ENCODE measurements around the gene PLBD2. TPM values are rescaled to one million over a fixed set of nuclear protein-coding genes. Genes with fewer than 3 reads are reported as not detected.
A peak's percentile ranks its signal among the peaks of the same experiment; 100 is the strongest.

PLBD2 gene
- total RNA-seq, 1 experiment from 2014 or later: 30.7 TPM

GRCh38 chr12:113413488-113413939 lies 55.1 kb downstream of the PLBD2 start:
- TF ChIP-seq EZH2 (IDR thresholded peaks at IDR 0.05; ENCODE audit: low read depth) (no peak), CTCF (conservative IDR thresholded peaks at IDR 0.05) (no peak)
- no TSS peak for BruUV-seq (replicated peaks)
- no peaks in the 10 kb centered on the region for H3K9me2 ChIP-seq (ENCODE audit: insufficient read depth)
- no peaks in the 10 kb centered on the region for H3K79me2 ChIP-seq (ENCODE audit: low read depth)
- H2AFZ ChIP-seq: no peak overlapping the region
- H3K4me1 ChIP-seq (replicated peaks; ENCODE audit: insufficient read depth): peaks cover 11% of the 10 kb centered on the region; the same call in 1 of the 2 replicates
- H3K4me2 ChIP-seq: no peak overlapping the region
- no peaks in the 10 kb centered on the region for H3K27me3 ChIP-seq (ENCODE audit: insufficient read depth, low read depth)
- no peaks in the 10 kb centered on the region for H3K36me3 ChIP-seq (ENCODE audit: low read depth)
- POLR2A ChIA-PET (ENCODE audit: unreplicated experiment): interaction anchor here (0.6 kb wide), 2 partner anchors 43 to 190 kb away, joined by 3 to 4 read pairs; no protein-coding TSS in a partner anchor
- DNase-seq: no peak
- H3K27ac ChIP-seq: no peak overlapping the region
- CTCF ChIA-PET: no interaction called here
- no peaks in the 10 kb centered on the region for H3K9me3 ChIP-seq (ENCODE audit: insufficient read depth, low read depth)
- H3K4me3 ChIP-seq: no peak overlapping the region
- H4K20me1 ChIP-seq (ENCODE audit: insufficient read depth): no peaks in the 10 kb centered on the region
- intact Hi-C loops (cut with micrococcal nuclease; ENCODE audit: unreplicated experiment): no loop called here
- peaks cover 5% of the 10 kb centered on the region; the same call in 1 of the 2 replicates for H3F3A ChIP-seq (ENCODE audit: insufficient read depth, low read depth)

GRCh38 chr12:113414519-113415038 lies 56.2 kb downstream of the PLBD2 start:
- Histone ChIP-seq H3K9me2 (ENCODE audit: insufficient read depth) (no peaks in the 10 kb centered on the region), H3K4me3 (no peak overlapping the region), H3K9me3 (ENCODE audit: insufficient read depth, low read depth) (no peaks in the 10 kb centered on the region), H3K27ac (no peak overlapping the region), H3K27me3 (ENCODE audit: insufficient read depth, low read depth) (no peaks in the 10 kb centered on the region), H3K79me2 (ENCODE audit: low read depth) (no peaks in the 10 kb centered on the region), H3K4me2 (no peak overlapping the region), H3F3A (ENCODE audit: insufficient read depth, low read depth) (peaks cover 5% of the 10 kb centered on the region; the same call in 1 of the 2 replicates), H4K20me1 (ENCODE audit: insufficient read depth) (no peaks in the 10 kb centered on the region), H2AFZ (no peak overlapping the region), H3K4me1 (replicated peaks; ENCODE audit: insufficient read depth) (peaks cover 11% of the 10 kb centered on the region; the same call in 1 of the 2 replicates), H3K36me3 (ENCODE audit: low read depth) (no peaks in the 10 kb centered on the region)
- ChIA-PET CTCF (no interaction called here), POLR2A (ENCODE audit: unreplicated experiment) (no interaction called here)
- intact Hi-C loops (cut with micrococcal nuclease; ENCODE audit: unreplicated experiment): no loop called here
- DNase-seq: no peak
- no TSS peak for BruUV-seq (replicated peaks)
- TF ChIP-seq CTCF (conservative IDR thresholded peaks at IDR 0.05): no peak
- TF ChIP-seq EZH2 (IDR thresholded peaks at IDR 0.05; ENCODE audit: low read depth): no peak

- no peaks in the 10 kb centered on the region for H3K27me3 ChIP-seq (ENCODE audit: insufficient read depth, low read depth)
- no peak overlapping the region for H3K4me2 ChIP-seq
- ChIA-PET POLR2A (ENCODE audit: unreplicated experiment) (no interaction called here), CTCF (no interaction called here)
- H4K20me1 ChIP-seq (ENCODE audit: insufficient read depth): no peaks in the 10 kb centered on the region
- no peaks in the 10 kb centered on the region for H3K9me3 ChIP-seq (ENCODE audit: insufficient read depth, low read depth)
- H3K36me3 ChIP-seq (ENCODE audit: low read depth): no peaks in the 10 kb centered on the region
- peak in 1 of 2 experiments; percentile 37 for DNase-seq
- intact Hi-C loops (cut with micrococcal nuclease; ENCODE audit: unreplicated experiment): no loop called here
- no TSS peak for BruUV-seq (replicated peaks)
- H3K79me2 ChIP-seq (ENCODE audit: low read depth): no peaks in the 10 kb centered on the region
- H3K27ac ChIP-seq: no peak overlapping the region
- H3F3A ChIP-seq (ENCODE audit: insufficient read depth, low read depth): peaks cover 7% of the 10 kb centered on the region; the same call in 1 of the 2 replicates
- H3K4me3 ChIP-seq: no peak overlapping the region
- H3K4me1 ChIP-seq (replicated peaks; ENCODE audit: insufficient read depth): peaks cover 11% of the 10 kb centered on the region; the same call in 1 of the 2 replicates
- TF ChIP-seq EZH2 (IDR thresholded peaks at IDR 0.05; ENCODE audit: low read depth) (no peak), CTCF (conservative IDR thresholded peaks at IDR 0.05) (no peak)
- H3K9me2 ChIP-seq (ENCODE audit: insufficient read depth): no peaks in the 10 kb centered on the region
- no peak overlapping the region for H2AFZ ChIP-seq
These were observed 57.8 kb downstream of the PLBD2 start for GRCh38 chr12:113416091-113416754.

Data from PC-9 (cell line).